GM19099 (cell line): ENCODE results near the gene ATF2.

Experiments
- POLR2A ChIP-seq: IDR thresholded peaks from 3 replicates; pipeline ENCODE4 v1.6.1; 2011; ENCODE audit warnings: low read depth; ENCODE audit not compliant: insufficient read length; ENCODE audit errors: extremely low read depth

Gene ATF2

DNA sequence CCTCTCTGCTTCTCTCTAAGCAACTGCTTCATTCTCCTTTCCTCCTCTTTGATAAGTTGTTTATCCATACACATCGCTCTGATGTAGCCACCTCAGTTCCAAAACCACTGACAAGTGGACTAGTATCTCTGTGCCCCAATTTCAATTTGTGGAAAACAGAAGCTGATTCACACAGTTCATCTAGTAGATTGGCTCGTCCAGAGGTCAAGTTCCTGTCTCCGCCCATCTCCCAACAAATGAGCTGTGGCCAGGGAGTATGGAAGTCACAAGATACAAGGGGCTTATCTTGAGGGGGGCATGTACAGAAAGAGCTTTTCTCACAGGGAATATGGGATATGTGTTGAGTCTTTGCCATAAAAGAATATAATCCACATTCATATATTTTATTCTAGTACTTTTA, 145.1 kb downstream of the ATF2 start:
- no peak for TF ChIP-seq POLR2A
